T-helper 1 cell treated with Interleukin-12 subunit alpha and Interleukin-12 subunit beta and Interleukin-4 antibody, amounts not matched to agents 30 ng/mL and 1 ng/mL, for 36 hours (primary cell): Measurements from ENCODE around the gene ZNF445. TPM values are rescaled to one million over a fixed set of nuclear protein-coding genes. Genes with fewer than 3 reads are reported as not detected.
"Not testable (repeated sequence)": the region's sequence is repeated elsewhere in the genome, so short reads cannot be mapped to it uniquely, and the experiment has no call there.

Experiments
- intact Hi-C: fragments of 100-400 bp; cut with micrococcal nuclease; formaldehyde crosslinking; loops from one replicate; pipeline ENCODE4 v1.15.1; 2024
- total RNA-seq: library from RNA; stranded (reverse); gene quantifications from 2 replicates; pipeline ENCODE4 v1.2.3, GENCODE V29; 2022

ZNF445 gene
- total RNA-seq, 1 donor from 2014 or later, result 23.8 TPM

- intact Hi-C loops, result loop anchor here (1.0 to 2.0 kb wide), 8 partner anchors 33 to 786 kb away; partner anchors contain the start of genes ABHD5, KIAA1143, KIF15 and TCAIM
Observed at GRCh38 chr3:44476963-44477311, 533 bp downstream of the ZNF445 start.

GRCh38 chr3:44476181-44476611 is 1.3 kb downstream of the ZNF445 start:
- intact Hi-C loops, result loop anchor here (1.0 to 2.0 kb wide), 3 partner anchors 153 to 785 kb away; partner anchors contain the start of gene ABHD5

- intact Hi-C loops, result not testable (repeated sequence)
Observed at GRCh38 chr3:44474886-44475285, 2.6 kb downstream of the ZNF445 start.

DNA sequence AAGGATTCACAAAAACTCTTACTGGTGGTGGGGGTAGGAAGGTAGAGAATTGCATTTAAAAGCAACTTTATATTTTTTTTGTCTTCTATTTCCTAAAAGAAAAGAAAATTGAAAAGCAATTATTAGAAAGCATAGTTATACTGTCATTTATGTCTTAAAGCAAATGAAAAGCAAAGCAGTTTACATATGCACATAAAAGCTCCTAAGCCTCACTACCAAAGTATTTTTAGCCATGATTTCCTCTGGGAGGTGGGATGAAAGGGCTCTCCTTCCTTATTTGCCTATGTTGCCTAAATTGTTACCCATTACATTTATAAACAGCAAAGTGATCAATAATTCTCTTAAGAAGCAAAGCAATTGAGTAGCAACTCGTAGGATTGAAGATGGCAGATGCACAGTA is 7.0 kb downstream of the ZNF445 start:
- intact Hi-C loops, result no loop called here

DNA sequence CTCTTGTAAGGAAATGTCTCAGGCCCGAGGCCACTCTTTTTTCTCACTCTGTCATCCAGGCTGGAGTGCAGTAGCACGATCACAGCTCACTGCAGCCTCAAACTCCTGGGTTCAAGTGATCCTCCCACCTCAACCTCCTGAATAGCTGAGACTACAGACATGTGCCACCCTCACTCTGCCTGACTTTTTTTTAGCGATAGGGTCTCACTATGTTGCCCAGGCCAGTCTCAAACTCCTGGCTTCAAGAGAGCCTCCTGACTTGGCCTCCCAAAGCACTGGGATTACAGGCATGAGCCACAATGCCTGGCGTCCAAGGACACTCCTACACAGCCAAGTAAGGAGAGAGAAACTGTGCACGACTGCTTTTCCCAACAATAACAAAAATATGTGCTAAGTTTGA is 7.6 kb downstream of the ZNF445 start:
- intact Hi-C loops, result no loop called here

DNA sequence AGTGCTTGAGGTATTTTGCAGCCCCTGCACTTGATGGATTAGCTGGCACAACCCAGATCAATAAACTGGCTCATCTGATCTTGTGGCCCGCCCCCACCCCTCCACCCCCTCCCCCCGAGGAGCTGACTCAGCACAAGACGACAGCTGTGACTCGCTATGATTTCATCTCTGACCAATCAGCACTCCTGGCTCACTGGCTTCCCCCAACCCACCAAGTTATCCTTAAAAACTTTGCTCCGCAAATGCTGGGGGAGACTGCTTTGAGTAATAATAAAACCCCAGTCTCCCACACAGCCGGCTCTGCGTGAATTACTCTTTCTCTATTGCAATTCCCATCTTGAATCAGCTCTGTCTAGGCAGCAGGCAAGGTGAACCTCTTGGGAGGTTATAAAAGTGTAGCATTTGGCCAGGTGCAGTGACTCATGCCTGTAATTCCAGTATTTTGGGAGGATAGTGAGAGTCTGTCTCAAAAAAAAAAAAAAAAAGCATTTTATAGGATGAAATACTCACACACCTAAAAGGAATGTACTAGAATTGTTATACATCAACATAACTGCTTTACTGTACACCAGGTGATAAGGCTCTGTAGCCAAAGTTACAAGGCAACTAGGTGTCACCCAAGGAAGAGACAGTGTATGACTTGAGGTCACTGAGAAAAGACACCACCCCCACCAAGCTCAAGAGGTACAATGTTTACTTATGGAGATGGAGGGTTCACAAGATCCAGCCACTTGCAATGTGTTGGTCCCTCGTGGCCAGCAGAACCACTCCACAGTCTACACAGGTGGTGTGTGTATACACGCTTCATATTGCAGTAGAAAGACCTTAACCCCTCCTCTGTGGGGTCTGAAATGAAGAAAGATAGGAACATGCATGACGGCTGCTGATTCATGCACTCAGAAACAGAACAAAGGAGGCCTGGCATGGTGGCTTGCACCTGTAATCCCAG is 8.6 kb downstream of the ZNF445 start:
- intact Hi-C loops, result no loop called here

- intact Hi-C loops, result not testable (repeated sequence)
Observed at GRCh38 chr3:44468099-44468537, 9.4 kb downstream of the ZNF445 start.

GRCh38 chr3:44467241-44467640 is 10.2 kb downstream of the ZNF445 start:
- intact Hi-C loops, result no loop called here

DNA sequence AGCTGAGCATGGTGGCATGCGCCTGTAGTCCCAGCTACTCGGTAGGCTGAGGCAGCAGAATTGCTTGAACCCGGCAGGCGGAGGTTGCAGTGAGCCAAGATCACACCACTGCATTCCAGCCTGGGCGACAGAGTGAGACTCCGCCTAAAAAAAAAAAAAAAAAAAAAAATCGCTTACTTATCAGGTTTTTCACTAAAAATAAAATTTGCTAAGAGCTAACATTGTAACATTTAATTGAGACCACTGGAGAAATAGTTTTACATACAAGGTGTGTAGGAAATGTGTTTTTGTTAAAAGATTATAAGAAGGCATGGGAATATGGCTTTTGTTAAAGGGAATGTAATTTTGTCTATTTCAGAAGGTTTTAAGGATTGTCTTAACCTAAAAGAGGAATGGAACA is 12.6 kb downstream of the ZNF445 start:
- intact Hi-C loops, result not testable (repeated sequence)

DNA sequence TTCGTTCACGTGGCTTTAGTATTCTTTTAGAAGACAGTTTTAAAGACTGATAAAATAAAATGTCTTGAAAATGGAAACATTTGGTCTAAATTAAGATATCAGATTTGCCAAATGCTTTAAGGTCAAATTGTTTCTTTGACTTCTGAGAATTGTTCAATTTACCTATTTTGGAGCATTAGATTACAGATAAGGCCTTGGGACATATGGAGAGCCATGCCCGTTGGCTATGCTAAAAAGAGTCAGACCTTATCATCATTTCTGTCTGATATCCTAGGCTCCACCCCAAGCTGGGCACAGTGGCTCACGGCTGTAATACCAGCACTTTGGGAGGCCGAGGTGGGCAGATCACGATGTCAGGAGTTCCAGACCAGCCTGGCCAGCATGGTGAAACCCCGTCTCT is 13.0 kb downstream of the ZNF445 start:
- intact Hi-C loops, result no loop called here

DNA sequence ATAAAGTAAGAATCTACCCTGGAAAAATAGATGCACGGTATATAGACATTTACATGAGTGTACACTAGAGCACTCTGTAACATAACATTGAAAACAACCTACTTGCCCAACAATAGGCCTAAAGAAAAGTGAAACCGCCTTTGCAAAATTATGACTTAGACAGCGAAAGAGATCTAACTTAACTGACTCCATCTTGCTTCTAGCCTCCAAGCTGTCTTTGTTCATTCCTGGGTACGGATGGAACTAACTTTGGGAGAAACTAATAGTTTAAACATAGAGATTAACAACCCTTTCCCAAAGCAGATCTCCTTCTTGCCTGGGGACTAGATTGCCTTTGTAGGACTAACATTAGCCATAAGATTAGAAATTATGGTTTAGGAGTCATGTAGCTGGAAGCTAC is 17.4 kb downstream of the ZNF445 start:
- intact Hi-C loops, result not testable (repeated sequence)

GRCh38 chr3:44455318-44455717 is 22.2 kb downstream of the ZNF445 start:
- intact Hi-C loops, result no loop called here

DNA sequence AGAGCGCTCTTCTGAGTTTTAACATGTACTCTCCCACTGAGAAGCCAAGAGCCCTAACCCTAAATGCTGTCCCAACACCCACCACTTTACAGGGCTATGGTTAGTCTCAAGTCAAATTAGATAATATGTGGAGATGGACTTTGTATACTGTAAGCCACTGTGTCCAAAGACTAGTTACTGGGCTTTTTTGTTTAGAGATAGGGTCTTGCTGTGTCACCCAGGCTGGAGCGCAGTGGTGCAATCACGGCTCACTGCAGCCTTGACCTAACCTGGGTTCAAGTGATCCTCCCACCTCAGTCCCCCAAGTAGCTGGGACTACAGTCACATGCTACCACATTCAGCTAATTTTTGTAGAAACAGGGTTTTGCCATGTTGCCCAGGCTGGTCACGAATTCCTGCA is 23.2 kb downstream of the ZNF445 start:
- intact Hi-C loops, result no loop called here

DNA sequence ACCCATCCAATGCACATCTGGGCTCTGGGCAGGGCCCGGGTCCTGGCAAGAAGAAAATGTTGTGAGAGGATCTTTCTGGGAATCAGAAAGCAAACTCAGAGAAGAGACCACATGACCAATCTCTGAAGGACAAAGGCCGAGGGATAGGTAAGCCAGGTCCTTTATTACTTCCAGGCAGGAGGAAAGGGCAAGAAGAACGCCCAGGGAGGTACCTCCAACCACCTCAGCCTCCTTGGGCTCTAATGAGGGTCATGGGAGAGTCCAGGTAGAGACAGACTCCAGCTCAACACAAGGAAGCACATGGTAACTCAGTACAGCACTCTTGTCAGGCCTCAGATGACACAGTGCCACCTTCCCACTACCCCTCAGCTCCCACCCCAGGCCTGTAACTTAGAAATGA is 26.0 kb downstream of the ZNF445 start:
- intact Hi-C loops, result no loop called here

DNA sequence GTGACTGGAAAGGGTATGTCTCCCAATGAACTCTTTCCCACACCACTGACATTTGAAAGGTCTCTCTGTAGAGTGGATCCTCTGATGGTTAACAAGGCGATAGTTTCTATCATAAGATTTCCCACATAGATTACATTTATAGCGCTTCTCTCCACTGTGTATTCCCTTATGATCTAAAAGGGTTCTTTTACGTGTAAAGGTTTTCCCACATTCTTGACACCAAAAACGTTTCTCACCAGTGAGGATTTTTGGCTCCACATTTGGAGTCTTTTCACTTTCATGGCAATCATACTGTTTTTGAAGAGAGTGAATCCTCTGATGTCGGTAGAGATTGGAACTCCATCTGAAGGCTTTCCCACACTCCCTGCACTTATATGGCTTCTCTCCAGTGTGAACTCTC is 30.5 kb downstream of the ZNF445 start:
- intact Hi-C loops, result loop anchor here (10.0 kb wide), 1 partner anchor 342 kb away; no protein-coding TSS in a partner anchor

DNA sequence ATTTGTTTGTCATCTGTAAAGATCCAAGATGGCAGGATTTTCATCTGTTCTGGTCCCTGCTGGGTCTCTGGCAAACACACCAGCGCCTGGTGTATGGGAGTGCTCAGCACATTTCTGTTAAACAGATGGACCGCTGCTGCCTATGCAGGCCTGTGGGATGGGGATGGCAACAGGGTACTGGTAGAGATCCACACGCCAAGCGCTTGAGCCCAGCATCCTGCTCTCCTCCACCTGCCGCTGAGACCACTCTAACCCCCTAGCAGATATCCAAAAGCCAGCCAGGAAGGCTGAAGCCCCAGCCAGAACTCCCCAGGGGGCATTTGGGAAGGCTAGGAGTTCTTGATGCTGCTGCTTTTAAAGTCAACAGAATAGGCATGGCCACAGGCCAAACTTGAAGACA is 31.7 kb downstream of the ZNF445 start:
- intact Hi-C loops, result loop anchor here (10.0 kb wide), 1 partner anchor 341 kb away; no protein-coding TSS in a partner anchor

DNA sequence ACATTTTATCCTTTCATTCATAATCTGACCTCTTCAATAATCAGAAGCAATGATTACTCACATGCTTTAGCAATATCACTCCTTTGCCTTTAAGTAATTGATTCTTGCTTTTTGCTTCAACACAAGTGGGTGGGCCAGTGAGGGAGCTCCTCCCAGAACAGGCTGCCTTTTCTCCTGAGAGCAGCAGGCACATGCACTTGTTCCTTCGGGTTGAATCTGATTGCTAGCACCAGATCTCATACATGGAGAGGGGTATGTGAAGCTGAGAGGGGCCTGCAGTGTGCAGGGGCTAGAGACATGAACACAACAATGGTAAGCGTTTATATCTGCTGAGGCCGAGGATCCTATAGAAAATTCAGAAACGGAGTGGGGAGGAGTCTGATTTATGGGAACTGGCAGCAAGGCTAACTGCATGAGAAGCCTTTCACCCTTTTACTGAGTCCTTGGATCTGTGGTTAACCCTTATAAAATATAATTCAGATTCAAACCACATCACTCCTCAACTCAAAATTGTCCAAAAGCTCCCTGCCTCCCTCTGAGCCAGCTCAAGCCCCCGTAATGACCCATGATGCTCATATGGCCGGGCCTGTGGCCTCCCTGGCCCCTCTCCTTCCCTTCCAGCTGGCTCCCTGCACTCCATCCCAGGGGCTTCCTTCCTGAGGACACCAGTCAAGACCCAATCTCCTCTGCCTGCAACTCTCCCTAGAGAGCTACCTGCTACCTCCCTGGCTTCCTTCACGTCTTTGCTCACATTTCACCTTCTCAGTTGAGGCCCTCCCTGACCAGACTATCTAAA is 32.4 kb downstream of the ZNF445 start:
- intact Hi-C loops, result loop anchor here (10.0 kb wide), 1 partner anchor 340 kb away; no protein-coding TSS in a partner anchor

- intact Hi-C loops, result loop anchor here (10.0 kb wide), 1 partner anchor 340 kb away; no protein-coding TSS in a partner anchor
Observed at GRCh38 chr3:44444437-44444836, 33.0 kb downstream of the ZNF445 start.

DNA sequence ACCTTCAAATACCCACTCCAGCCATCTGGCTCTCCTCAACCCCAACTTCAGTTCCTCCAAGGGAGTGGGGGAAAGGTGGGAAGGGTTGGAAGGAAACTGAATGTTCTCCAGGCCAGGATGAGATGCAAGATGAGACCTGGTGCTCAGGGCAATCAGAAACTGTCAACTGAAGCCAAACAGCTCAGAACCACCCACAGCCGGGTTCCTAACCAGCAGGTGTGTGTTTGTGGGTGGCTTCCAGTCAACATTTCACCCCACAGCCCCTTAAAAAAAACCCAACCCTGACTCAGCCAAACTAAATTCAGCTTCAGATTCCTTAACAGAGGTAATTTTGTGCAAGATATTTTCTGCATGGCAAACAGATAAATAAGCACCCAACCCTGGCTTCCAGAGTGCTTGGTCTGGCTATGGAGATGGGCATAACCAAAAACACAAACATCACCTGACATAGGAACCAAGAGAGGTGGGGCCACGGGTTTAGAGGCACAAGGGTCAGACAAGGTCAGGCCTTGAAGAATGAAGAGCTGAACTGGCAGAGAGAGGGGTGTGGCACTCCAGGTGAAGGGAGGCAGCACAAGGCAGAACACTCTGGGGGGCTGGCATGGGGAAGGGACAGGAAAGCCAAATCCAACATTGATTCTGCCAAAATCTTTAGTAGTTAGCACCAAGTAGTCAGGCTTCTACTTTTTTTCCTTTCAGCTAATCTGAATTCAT is 34.7 kb downstream of the ZNF445 start:
- intact Hi-C loops, result loop anchor here (10.0 kb wide), 1 partner anchor 338 kb away; no protein-coding TSS in a partner anchor

GRCh38 chr3:44439499-44440295 is 37.8 kb downstream of the ZNF445 start:
- intact Hi-C loops, result loop anchor here (1.0 to 10.0 kb wide), 6 partner anchors 38 to 422 kb away; partner anchors contain the start of genes TCAIM, TMEM42 and ZNF445
